NB4 (cell line): ENCODE data around the gene ANAPC10.

Experiments used
- CTCF ChIP-seq: IDR thresholded peaks from one replicate; pipeline ENCODE4 v1.5.1; 2012; ENCODE audit warnings: low read depth, low read length
- MAX ChIP-seq: IDR thresholded peaks from 2 replicates; pipeline ENCODE4 v1.6.1; 2011; ENCODE audit warnings: low read depth, low read length
- MYC ChIP-seq: IDR thresholded peaks from 2 replicates; pipeline ENCODE4 v1.6.1; 2011; ENCODE audit warnings: low read depth, low read length
- POLR2A ChIP-seq: IDR thresholded peaks from 2 replicates; pipeline ENCODE4 v1.6.1; 2011; ENCODE audit warnings: mild to moderate bottlenecking; ENCODE audit not compliant: insufficient read length; ENCODE audit errors: extremely low read depth

GRCh38 chr4:145093638-145094037, 4.4 kb downstream of the ANAPC10 start:
- no peak for TF ChIP-seq MAX
- no peak for TF ChIP-seq CTCF
- no peak for TF ChIP-seq POLR2A
- TF ChIP-seq MYC: no peak
